HCT116 (cell line): ENCODE data around the gene CSTPP1. TPM values are rescaled to one million over a fixed set of nuclear protein-coding genes. Genes with fewer than 3 reads are reported as not detected.

Source experiments
- ATAC-seq: fragments of 200-7000 bp; cut with Tn5 transposase; 2 replicates; pipeline ENCODE4 v1.9.1; 2020; ENCODE audit warnings: mild to moderate bottlenecking, moderate library complexity
- BruUV-seq: library from RNA; stranded (reverse); fragments of 400-500 nt; replicated peaks from 2 replicates; lab custom pipeline; 2021; lab: Mats Ljungman, UMichigan
- CTCF ChIA-PET: fragments of 300-600 bp; sonication (Branson Sonifier 250); formaldehyde crosslinking; loops from one replicate; lab custom pipeline; 2021; ENCODE audit warnings: antibody characterized with exemption; lab: Charles Lee
- POLR2A ChIA-PET: fragments of 300-600, 350-600 bp; sonication (Branson Sonifier 250); formaldehyde crosslinking; loops from one replicate; lab custom pipeline; 2021; ENCODE audit warnings: antibody characterized with exemption; lab: Charles Lee
- RAD21 ChIA-PET, 2 experiments: fragments of 300-600 bp; sonication (Branson Sonifier 250); formaldehyde crosslinking; loops; one replicate each; lab custom pipeline; 2023; ENCODE audit warnings: low total read pairs in 2 of 2; ENCODE audit not compliant: uncharacterized antibody in 2 of 2, unreplicated experiment in 2 of 2, low non-redundant PET in 1 of 2; lab: Charles Lee
- DNase-seq: peaks from one replicate; pipeline ENCODE4 v3.0.0-alpha.2; 2010; ENCODE audit warnings: low read depth, low spot score
- H2AFZ ChIP-seq: fragments of 200-600 bp; shearing (Covaris generic), sonication (generic); 2 replicates; pipeline ENCODE4 v1.6.1; 2017; ENCODE audit warnings: low read depth, mixed run types, mixed read lengths, antibody characterized with exemption, low read length; ENCODE audit not compliant: poor library complexity, severe bottlenecking
- H3K27ac ChIP-seq: 2 replicates; pipeline ENCODE4 v1.5.1; 2012; ENCODE audit warnings: low read depth, low read length
- H3K27me3 ChIP-seq: fragments of 200-600 bp; sonication (generic); 2 replicates; pipeline ENCODE4 v1.6.1; 2016; ENCODE audit warnings: mixed run types, low read length, mixed read lengths; ENCODE audit not compliant: insufficient read depth
- H3K36me3 ChIP-seq, 2 experiments: fragments of 200-500 bp in 1 of 2; fragments of 200-600 bp in 1 of 2; sonication (Bioruptor generic) in 1 of 2; sonication (generic) in 1 of 2; 2 replicates each; pipeline versions ENCODE4 v1.5.1 to v1.6.1; 2014 to 2016; ENCODE audit warnings: low read length in 2 of 2, inconsistent platforms in 1 of 2, mixed read lengths in 1 of 2, mixed run types in 1 of 2; ENCODE audit not compliant: insufficient read depth in 2 of 2, control insufficient read depth in 1 of 2
- H3K4me1 ChIP-seq, 2 experiments: fragments of 200-600 bp in 1 of 2; sonication (generic) in 1 of 2; 2 replicates each; pipeline versions ENCODE4 v1.5.1 to v1.6.1; 2012 to 2017; ENCODE audit warnings: low read length in 2 of 2, inconsistent platforms in 1 of 2, mild to moderate bottlenecking in 1 of 2, mixed read lengths in 1 of 2, mixed run types in 1 of 2, moderate library complexity in 1 of 2; ENCODE audit not compliant: insufficient read depth in 2 of 2, control insufficient read depth in 1 of 2
- H3K4me2 ChIP-seq: fragments of 200-600 bp; sonication (generic); 2 replicates; pipeline ENCODE4 v1.6.1; 2017; ENCODE audit warnings: mixed run types, low read length, mixed read lengths
- H3K4me3 ChIP-seq, 2 experiments: fragments of 200-600 bp in 1 of 2; sonication (generic) in 1 of 2; replicated peaks in 1 of 2; 2 replicates each; pipeline ENCODE4 v1.5.1; 2011 to 2016; ENCODE audit warnings: low read length in 2 of 2, control low read depth in 1 of 2, low read depth in 1 of 2, mild to moderate bottlenecking in 1 of 2, mixed read lengths in 1 of 2, mixed run types in 1 of 2
- H3K79me2 ChIP-seq: fragments of 200-600 bp; sonication (generic); 2 replicates; pipeline ENCODE4 v1.6.1; 2017; ENCODE audit warnings: mild to moderate bottlenecking, mixed run types, low read length, moderate library complexity, mixed read lengths; ENCODE audit not compliant: insufficient read depth
- H3K9ac ChIP-seq: fragments of 200-600 bp; sonication (generic); 2 replicates; pipeline ENCODE4 v1.6.1; 2016; ENCODE audit warnings: low read length, mixed read lengths
- H3K9me2 ChIP-seq: fragments of 200-600 bp; sonication (generic), shearing (Covaris generic); 2 replicates; pipeline ENCODE4 v1.6.1; 2017; ENCODE audit warnings: mixed run types, mild to moderate bottlenecking, moderate library complexity; ENCODE audit not compliant: insufficient read depth
- H3K9me3 ChIP-seq, 2 experiments: fragments of 200-500 bp in 1 of 2; fragments of 200-600 bp in 1 of 2; sonication (Bioruptor generic) in 1 of 2; sonication (generic) in 1 of 2; 2 replicates each; pipeline ENCODE4 v1.6.1; 2014 to 2017; ENCODE audit warnings: low read length in 2 of 2, mixed read lengths in 2 of 2, inconsistent platforms in 1 of 2, low read depth in 1 of 2, mild to moderate bottlenecking in 1 of 2, mixed run types in 1 of 2, moderate library complexity in 1 of 2; ENCODE audit not compliant: control insufficient read depth in 1 of 2, insufficient read depth in 1 of 2
- H4K20me1 ChIP-seq: fragments of 200-600 bp; sonication (generic), shearing (Covaris generic); 2 replicates; pipeline ENCODE4 v1.6.1; 2017; ENCODE audit warnings: mixed run types, mild to moderate bottlenecking, moderate library complexity; ENCODE audit not compliant: insufficient read depth
- CBX3 ChIP-seq: IDR thresholded peaks from 2 replicates; pipeline ENCODE4 v1.6.1; 2012; ENCODE audit warnings: low read depth
- CEBPB ChIP-seq: IDR thresholded peaks from 2 replicates; pipeline ENCODE4 v1.6.1; 2012; ENCODE audit warnings: low read depth
- CTCF ChIP-seq, 3 experiments: fragments of 200-600 bp in 1 of 3; sonication (generic) in 1 of 3; IDR thresholded peaks in 2 of 3; conservative IDR thresholded peaks in 1 of 3; 2 replicates each; pipeline ENCODE4 v1.5.1; 2012 to 2017; ENCODE audit warnings: low read depth in 2 of 3, low read length in 2 of 3, antibody characterized with exemption in 1 of 3, borderline replicate concordance in 1 of 3, control low read depth in 1 of 3, mild to moderate bottlenecking in 1 of 3, mixed read lengths in 1 of 3, mixed run types in 1 of 3, moderate library complexity in 1 of 3; ENCODE audit not compliant: insufficient read depth in 1 of 3
- EGR1 ChIP-seq: IDR thresholded peaks from 2 replicates; pipeline ENCODE4 v1.6.1; 2012; ENCODE audit warnings: low read depth
- ELF1 ChIP-seq: IDR thresholded peaks from 2 replicates; pipeline ENCODE4 v1.6.1; 2012; ENCODE audit warnings: low read depth, borderline replicate concordance
- FOSL1 ChIP-seq: IDR thresholded peaks from 2 replicates; pipeline ENCODE4 v1.6.1; 2012; ENCODE audit warnings: low read depth
- POLR2AphosphoS5 ChIP-seq: IDR thresholded peaks from 2 replicates; pipeline ENCODE4 v1.6.1; 2011; ENCODE audit warnings: mild to moderate bottlenecking, low read depth, low read length, moderate library complexity
- SRF ChIP-seq: IDR thresholded peaks from 2 replicates; pipeline ENCODE4 v1.6.1; 2012; ENCODE audit warnings: low read depth
- TCF7L2 ChIP-seq: IDR thresholded peaks from 2 replicates; pipeline ENCODE4 v1.7.0; 2011; ENCODE audit warnings: borderline replicate concordance, inconsistent platforms; ENCODE audit not compliant: insufficient read depth, insufficient read length; ENCODE audit errors: extremely low read depth
- intact Hi-C: fragments of 100-400 bp; cut with micrococcal nuclease; formaldehyde crosslinking; loops from 2 replicates; pipeline ENCODE4 v1.10.0; 2022
- total RNA-seq: library from RNA; stranded (reverse); gene quantifications from one replicate; pipeline ENCODE4 v1.2.1, GENCODE V29; 2021; ENCODE audit not compliant: unreplicated experiment

CSTPP1 gene
- total RNA-seq, 1 experiment from 2014 or later: 24.7 TPM

DNA sequence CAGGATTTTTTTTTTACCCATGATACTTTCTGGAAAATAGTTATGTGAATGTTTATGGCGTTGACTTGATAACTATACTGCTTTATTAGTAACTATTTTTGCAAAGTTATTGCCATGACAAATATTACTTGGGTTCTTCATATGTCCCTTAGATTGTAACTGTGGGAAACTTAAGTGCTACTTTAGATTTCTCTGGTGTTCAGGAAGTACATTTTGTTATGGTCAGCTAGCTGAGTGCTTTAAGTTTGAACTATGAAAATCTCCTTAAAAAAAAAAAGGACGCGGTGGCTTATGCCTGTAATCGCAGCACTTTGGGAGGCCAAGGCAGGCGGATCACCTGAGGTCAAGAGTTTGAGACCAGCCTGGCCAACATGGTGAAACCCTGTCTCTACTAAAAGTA lies 42.8 kb downstream of the CSTPP1 start:
- H2AFZ ChIP-seq: no peak overlapping the region
- H3K4me3 ChIP-seq: no peak overlapping the region
- TF ChIP-seq POLR2AphosphoS5: no peak
- no peak for TF ChIP-seq EGR1
- no peak for TF ChIP-seq TCF7L2
- no peak for TF ChIP-seq SRF
- no peak for TF ChIP-seq FOSL1
- TF ChIP-seq ELF1: no peak
- TF ChIP-seq, all 23 proteins: peak for 0
- CTCF ChIA-PET: no interaction called here
- BruUV-seq: no TSS peak
- intact Hi-C loops: no loop called here
- RAD21 ChIA-PET: no interaction called here
- no peaks in the 10 kb centered on the region for H4K20me1 ChIP-seq
- H3K27me3 ChIP-seq: no peaks in the 10 kb centered on the region
- DNase-seq (no peak), ATAC-seq (no peak)
- no peaks in the 10 kb centered on the region for H3K9me2 ChIP-seq
- no peaks in the 10 kb centered on the region for H3K4me1 ChIP-seq
- H3K79me2 ChIP-seq: no peaks in the 10 kb centered on the region
- no peaks in the 10 kb centered on the region for H3K36me3 ChIP-seq
- H3K9me3 ChIP-seq: no peaks in the 10 kb centered on the region
- H3K4me2 ChIP-seq: no peak overlapping the region
- H3K27ac ChIP-seq: no peak overlapping the region
- no peak overlapping the region for H3K9ac ChIP-seq
- POLR2A ChIA-PET: no interaction called here

GRCh38 chr11:46981436-46981835 lies 44.9 kb downstream of the CSTPP1 start:
- H3K4me2 ChIP-seq: no peak overlapping the region
- no peaks in the 10 kb centered on the region for H3K4me1 ChIP-seq
- POLR2A ChIA-PET: no interaction called here
- H3K9me3 ChIP-seq: no peaks in the 10 kb centered on the region
- no peaks in the 10 kb centered on the region for H3K79me2 ChIP-seq
- ATAC-seq (no peak), DNase-seq (no peak)
- no peak overlapping the region for H2AFZ ChIP-seq
- RAD21 ChIA-PET: no interaction called here
- no peak for TF ChIP-seq ELF1
- TF ChIP-seq SRF: no peak
- TF ChIP-seq CBX3: no peak
- no peak for TF ChIP-seq CEBPB
- no peak for TF ChIP-seq CTCF (IDR thresholded peaks at IDR 0.05 in 2 of 3, conservative IDR thresholded peaks at IDR 0.05 in 1 of 3; ENCODE audit: borderline replicate concordance in 1 of 3, insufficient read depth in 1 of 3, low read depth in 2 of 3, low read length in 2 of 3)
- TF ChIP-seq POLR2AphosphoS5: no peak
- H3K27ac ChIP-seq: no peak overlapping the region
- no peaks in the 10 kb centered on the region for H3K27me3 ChIP-seq
- no peaks in the 10 kb centered on the region for H4K20me1 ChIP-seq
- CTCF ChIA-PET: no interaction called here
- no peaks in the 10 kb centered on the region for H3K36me3 ChIP-seq
- H3K9ac ChIP-seq: no peak overlapping the region
- no TSS peak for BruUV-seq
- intact Hi-C loops: no loop called here
- no peaks in the 10 kb centered on the region for H3K9me2 ChIP-seq
- H3K4me3 ChIP-seq: no peak overlapping the region
